ENCODE data around the gene NIT2. TPM values are rescaled to one million over a fixed set of nuclear protein-coding genes. Genes with fewer than 3 reads are reported as not detected.
A peak's percentile ranks its signal among the peaks of the same experiment; 100 is the strongest.

The NIT2 gene
- total and polyA plus RNA-seq, 10 of the 15 experiments (the other 5 are each of a cell fraction or from before 2014, with no cell fraction given): 49.3 to 215 (median 76.4) TPM

- no peak for TF ChIP-seq RBBP5 (conservative IDR thresholded peaks at IDR 0.05)
- no peak for TF ChIP-seq USF1 (IDR thresholded peaks at IDR 0.05; ENCODE audit: borderline replicate concordance, extremely low read length, insufficient read depth, low read depth, low read length)
- TF ChIP-seq ATF7 (IDR thresholded peaks at IDR 0.05; ENCODE audit: low read depth): no peak
- peak; percentile 82 for TF ChIP-seq YY1 (IDR thresholded peaks at IDR 0.05; ENCODE audit: low read depth, low read length)
- TF ChIP-seq SMARCA5 (IDR thresholded peaks at IDR 0.05): no peak
- peak; percentile 40; the same call in 1 of the 2 replicates for TF ChIP-seq NBN (IDR thresholded peaks at IDR 0.05)
- no peak for TF ChIP-seq POLR2AphosphoS5 (IDR thresholded peaks at IDR 0.05; ENCODE audit: low read length)
- peak; percentile 74 for TF ChIP-seq ZNF384 (IDR thresholded peaks at IDR 0.05; ENCODE audit: borderline replicate concordance, low read depth, low read length)
- TF ChIP-seq NR2F1 (conservative IDR thresholded peaks at IDR 0.05): 0 out of 2 replicates have a peak, but pooled peaks have one; percentile 13
- peak; percentile 57 for TF ChIP-seq MLLT1 (IDR thresholded peaks at IDR 0.05)
- no TSS peak for BruUV-seq (replicated peaks)
- peak overlapping the region; percentile 25 for H3K9ac ChIP-seq (ENCODE audit: control insufficient read depth, insufficient read depth, low read length)
- ChIA-PET POLR2A (interaction anchor here (1.0 kb wide), 1 partner anchor 11 kb away, joined by 4 read pairs; no protein-coding TSS in a partner anchor), RAD21 (ENCODE audit: unreplicated experiment) (interaction anchor here (0.7 to 1.6 kb wide), 5 partner anchors 10 to 231 kb away, joined by 3 to 6 read pairs (median 5); no protein-coding TSS in a partner anchor), CTCF (interaction anchor here (0.6 to 1.8 kb wide), 10 partner anchors 10 to 509 kb away, joined by 3 to 6 read pairs (median 4); no protein-coding TSS in a partner anchor), SMC1A (ENCODE audit: uncharacterized antibody, unreplicated experiment) (interaction anchor here (0.9 to 1.8 kb wide), 13 partner anchors 10 to 199 kb away, joined by 3 to 8 read pairs (median 4); partner anchors contain the start of gene TBC1D23)
- H3K79me2 ChIP-seq (ENCODE audit: control insufficient read depth, insufficient read depth, low read length): peaks cover 59% of the 10 kb centered on the region
- peak overlapping the region; percentile 13; the same call in 1 of the 2 replicates for H2AFZ ChIP-seq (ENCODE audit: control insufficient read depth, low read depth, low read length)
- ATAC-seq (no peak), DNase-seq (ENCODE audit: low read depth, low spot score) (no peak), FAIRE-seq (no peak)
- H3K4me1 ChIP-seq (ENCODE audit: control insufficient read depth, insufficient read depth, low read length): no peaks in the 10 kb centered on the region
- H3K27ac ChIP-seq (ENCODE audit: control insufficient read depth, insufficient read depth): peak overlapping the region; percentile 18; the same call in 1 of the 2 replicates
- peaks cover 12% of the 10 kb centered on the region; the same call in 2 of the 3 replicates for H3K9me3 ChIP-seq (replicated peaks; ENCODE audit: control insufficient read depth, insufficient read depth, low read length)
- intact Hi-C loops (cut with micrococcal nuclease; ENCODE audit: unreplicated experiment): loop anchor here (5.0 kb wide), 1 partner anchor 189 kb away; no protein-coding TSS in a partner anchor
- peak overlapping the region; percentile 73 for H3K4me3 ChIP-seq
- no peaks in the 10 kb centered on the region for H3K36me3 ChIP-seq (ENCODE audit: control insufficient read depth in 2 of 2, insufficient read depth in 2 of 2, low read length in 1 of 2)
- H4K20me1 ChIP-seq (ENCODE audit: control insufficient read depth, insufficient read depth): no peaks in the 10 kb centered on the region
- H3K4me2 ChIP-seq (ENCODE audit: control insufficient read depth, insufficient read depth): peak overlapping the region; percentile 58
- in situ Hi-C loops (cut with MboI): no loop called here
- 73% methylated on average over 5 of the region's 5 CpGs for WGBS (ENCODE audit: insufficient coverage, insufficient replicate concordance, low lambda C conversion rate, missing lambda C conversion rate)
- H3K27me3 ChIP-seq (replicated peaks in 1 of 2; ENCODE audit: control insufficient read depth in 2 of 2, insufficient read depth in 2 of 2, low read length in 1 of 2): no peaks in the 10 kb centered on the region
These were observed 69.0 kb downstream of the NIT2 start for GRCh38 chr3:100403362-100404249.
